Activated CD4-positive, alpha-beta T cell treated with anti-CD3 and anti-CD28 coated beads for 48 hours (primary cell): ENCODE results near the gene POLR1H.

Source experiments
- DNase-seq: peaks from one replicate; pipeline ENCODE4 v3.0.0-alpha.2; 2020

The POLR1H gene

DNA sequence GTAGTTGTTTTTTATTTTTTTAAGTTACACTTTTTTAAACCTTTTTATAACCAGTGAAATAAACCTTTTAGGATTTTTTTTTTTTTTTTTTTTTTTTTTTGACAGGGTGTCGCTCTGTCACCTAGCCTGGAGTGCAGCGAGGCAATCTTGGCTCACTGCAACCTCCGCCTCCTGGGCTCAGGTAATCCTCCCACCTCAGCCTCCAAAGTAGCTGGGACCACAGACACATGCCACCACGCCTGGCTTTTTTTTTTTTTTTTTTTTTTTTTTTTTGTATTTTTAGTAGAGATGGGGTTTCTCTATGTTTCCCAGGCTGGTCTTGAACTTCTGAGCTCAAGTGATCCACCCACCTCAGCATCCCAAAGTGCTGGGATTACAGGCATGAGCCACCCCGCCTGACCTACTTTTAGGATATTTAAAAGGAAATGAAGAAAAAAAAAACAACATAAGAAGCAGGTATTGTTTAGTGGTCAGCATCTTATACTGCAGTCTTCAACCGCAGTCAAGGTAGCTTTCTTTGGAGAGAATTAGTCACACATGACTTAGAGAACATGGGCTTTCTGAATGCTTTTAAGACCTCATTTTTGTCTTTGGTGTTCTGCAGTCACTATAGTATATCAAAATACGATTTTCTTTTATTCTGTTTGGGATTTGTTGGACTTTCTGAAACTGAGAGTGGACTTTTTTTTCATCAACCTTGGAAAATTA, 1.6 kb downstream of the POLR1H start:
- DNase-seq, result no peak

- DNase-seq, result no peak
These were observed 2.2 kb downstream of the POLR1H start for GRCh38 chr6:30063315-30063714.

DNA sequence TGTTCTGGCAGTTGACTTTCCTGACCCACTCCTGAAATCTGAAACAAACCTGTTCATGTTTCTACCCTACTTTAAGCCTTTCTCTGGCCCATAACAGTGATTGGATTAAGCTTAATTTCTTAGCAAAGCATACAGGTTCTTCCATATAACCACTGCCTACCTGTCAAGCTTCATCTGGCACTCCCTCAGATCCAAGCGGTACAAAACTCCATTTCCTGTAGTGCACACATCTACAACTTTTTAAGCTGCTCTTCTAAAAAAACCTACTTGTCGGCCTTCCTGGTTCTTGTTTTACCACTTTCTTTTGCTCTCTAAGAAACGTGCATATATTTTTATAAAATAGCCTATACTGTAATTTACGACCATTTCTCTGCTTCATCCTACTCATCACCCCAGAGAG, 5.0 kb downstream of the POLR1H start:
- no peak for DNase-seq

DNA sequence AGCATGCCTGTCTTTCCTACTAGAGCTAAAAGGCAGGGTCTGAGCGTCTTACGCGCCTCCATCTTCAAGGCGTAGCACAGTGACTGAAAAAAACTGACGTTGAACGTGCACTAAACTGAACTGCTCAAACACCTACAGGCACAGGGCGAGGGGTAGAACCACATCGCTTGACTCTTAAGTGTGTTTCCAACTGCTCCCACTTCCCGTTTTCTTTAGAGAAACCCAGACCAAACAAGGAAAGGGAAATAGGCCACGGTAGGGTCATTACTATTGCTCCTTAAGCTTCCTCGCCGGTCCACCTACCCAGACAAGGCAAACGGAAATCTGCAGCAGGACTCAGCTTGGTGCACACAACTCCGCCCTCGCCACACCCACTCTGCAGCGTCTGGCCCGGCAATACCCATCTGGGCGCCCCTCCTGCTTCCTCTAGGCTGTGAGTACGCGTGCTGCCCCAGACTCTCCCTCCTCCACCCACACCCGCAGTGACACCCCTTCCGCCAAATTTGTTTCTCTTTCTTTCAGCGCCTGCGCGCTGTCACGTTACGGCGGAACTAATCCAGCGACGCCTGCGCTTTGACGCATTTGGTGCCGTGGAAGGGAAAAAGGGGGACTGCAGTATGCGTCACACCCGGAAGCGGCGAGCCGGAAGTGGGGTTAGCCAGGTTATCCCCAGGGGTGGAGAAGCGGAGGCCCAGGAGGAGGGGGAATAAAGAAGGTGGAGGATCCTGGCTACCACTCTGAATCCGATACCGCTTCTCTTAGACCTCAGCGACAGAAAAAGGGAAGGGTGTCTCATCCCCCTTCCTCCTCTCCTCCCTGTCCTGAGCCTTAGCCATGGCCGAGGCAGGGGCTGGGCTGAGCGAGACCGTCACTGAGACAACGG, 5.8 kb downstream of the POLR1H start, which contains the start of gene PPP1R11:
PPP1R11 (plus strand) TSS at position 622 of the 883 bp plus-strand sequence; CDS start at position 835, 213 bp downstream.
- DNase-seq, result peak; percentile 99

- no peak for DNase-seq
These were observed 6.5 kb downstream of the POLR1H start for GRCh38 chr6:30067460-30068139.

DNA sequence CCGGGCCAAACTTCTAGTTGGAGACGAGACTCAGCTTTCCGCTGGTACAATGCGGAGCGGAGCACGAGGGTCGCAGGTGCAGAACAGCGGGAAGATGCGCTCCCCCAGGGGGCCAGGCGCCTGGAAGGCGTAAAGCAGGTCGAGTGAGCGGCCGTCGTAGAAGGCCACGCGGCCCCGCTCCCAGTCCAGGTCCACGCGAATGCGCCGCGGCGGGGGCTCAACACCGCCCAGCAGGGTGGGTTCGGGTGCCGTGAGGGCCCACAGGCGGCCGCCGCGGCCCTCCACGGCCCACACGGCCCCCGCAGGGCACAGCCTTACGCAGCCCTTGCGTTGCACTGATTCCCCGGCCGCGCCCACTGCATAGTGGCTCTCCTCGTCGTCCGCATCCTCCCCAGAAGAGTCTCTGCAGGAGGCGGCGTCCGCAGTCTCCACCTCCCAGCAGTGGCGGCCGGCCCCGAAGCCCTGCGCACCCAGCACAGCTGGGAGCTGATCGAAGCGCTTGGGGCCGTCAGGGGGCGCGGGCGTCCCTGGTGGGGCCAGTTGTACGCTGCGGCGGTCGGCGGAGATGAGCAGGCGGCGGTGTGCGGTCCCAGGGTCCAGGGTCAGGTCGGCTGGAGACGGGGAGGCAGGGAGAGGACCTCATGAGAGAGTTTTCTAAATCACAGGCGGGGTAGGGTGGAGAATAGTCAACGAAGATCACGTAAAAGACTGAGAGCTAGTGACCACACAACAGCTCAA, 10.2 kb downstream of the POLR1H start:
- no peak for DNase-seq

- no peak for DNase-seq
These were observed 10.8 kb downstream of the POLR1H start for GRCh38 chr6:30071858-30072257.

GRCh38 chr6:30073489-30074235, 12.6 kb downstream of the POLR1H start:
- DNase-seq, result no peak

DNA sequence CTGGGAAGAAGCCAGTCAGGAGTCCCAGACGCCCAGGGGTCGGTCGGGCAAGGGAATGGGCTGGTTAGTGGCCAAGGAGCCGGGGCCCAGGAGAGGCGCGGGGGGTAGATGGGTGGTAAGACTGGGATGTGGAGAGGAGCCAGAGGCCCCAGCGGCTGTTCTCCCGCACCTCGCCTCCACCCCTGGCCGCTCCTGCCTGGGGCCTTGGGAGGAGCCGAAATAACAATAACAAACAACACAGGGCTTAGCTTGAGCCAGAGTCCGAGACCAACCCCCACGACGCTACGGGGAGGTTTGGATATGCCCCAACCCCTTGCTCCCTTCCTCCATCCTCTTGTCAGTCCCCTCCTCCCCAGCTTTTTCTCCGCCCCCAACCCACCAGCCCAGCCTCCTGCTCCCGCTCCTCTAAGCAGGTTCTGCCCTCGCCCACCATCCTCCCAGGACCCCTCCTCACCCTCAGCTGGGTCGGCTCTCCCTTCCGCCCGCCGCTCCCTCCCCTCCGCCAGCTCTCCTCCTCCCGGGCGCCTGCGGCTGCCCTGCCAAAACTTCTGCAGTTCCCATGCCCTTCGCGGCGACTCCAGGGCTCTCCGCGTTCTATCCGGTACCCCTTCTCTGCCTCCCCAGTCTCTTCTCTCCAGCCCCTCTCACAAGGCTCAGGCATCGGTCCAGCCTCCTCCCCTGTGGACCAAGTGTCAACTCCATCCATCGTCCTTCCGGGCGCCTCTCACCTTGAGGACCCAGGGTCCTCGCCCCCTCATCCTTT, 13.4 kb downstream of the POLR1H start:
- DNase-seq, result no peak

GRCh38 chr6:30075094-30075789, 14.2 kb downstream of the POLR1H start, which contains the start of gene RNF39:
RNF39 (minus strand) TSS chr6:30075769; CDS start chr6:30075585, 184 bp downstream.
- no peak for DNase-seq

GRCh38 chr6:30075790-30076732, 15.0 kb downstream of the POLR1H start:
- peak; percentile 37 for DNase-seq

DNA sequence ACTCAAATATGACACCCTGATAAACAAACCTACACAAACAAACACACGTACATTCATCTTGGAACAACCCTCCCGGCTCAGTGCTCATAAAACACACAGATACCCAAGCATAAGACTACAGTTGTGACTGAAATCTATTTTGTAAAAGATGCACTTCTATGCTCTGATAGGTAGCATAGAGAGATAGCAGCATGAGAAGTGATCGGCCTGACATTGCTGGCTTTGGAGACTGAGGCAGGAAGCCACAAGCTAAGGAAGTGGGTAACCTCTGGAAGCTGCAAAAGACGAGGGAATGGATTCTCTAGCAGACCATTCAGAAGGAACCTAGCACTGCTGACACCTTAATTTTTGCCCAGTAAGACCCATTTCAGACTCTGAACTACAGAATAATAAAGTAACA, 16.2 kb downstream of the POLR1H start:
- DNase-seq, result no peak

GRCh38 chr6:30087876-30088275, 26.8 kb downstream of the POLR1H start:
- DNase-seq, result no peak

GRCh38 chr6:30091577-30092381, 30.7 kb downstream of the POLR1H start:
- no peak for DNase-seq

DNA sequence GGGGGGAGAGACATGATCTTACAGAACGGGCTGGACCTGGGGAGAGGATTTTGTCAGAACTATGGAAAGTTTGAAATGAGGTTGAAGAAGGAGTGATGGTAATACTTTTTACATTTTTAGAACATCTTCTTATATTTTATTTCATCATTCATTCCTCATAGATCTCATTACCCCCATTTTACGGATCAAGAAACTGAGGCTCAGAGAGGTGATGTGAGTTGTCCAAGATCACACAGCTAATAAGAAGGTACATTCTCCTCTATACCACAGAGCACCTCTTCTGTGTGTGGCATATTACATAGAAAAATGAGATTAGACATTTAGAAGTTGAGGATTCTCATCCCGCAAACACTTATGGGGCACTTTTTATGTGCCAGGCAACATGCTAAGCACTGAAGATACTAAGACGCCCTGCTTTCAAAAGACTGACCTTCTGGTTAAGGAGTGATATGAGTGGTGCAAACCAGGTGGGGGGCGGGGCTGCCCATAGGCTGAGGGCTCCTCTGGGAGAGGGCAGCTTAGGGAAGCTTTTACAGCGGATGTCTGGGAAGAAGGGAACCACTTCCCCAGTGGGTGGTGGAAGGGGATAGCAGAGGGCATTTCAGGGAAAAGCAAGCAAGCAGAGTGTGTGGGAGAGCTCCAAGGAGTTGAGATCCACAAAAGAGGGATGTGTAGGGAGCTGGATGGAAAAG, 31.9 kb downstream of the POLR1H start:
- DNase-seq, result no peak

- no peak for DNase-seq
These were observed 33.0 kb downstream of the POLR1H start for GRCh38 chr6:30093951-30094661.

DNA sequence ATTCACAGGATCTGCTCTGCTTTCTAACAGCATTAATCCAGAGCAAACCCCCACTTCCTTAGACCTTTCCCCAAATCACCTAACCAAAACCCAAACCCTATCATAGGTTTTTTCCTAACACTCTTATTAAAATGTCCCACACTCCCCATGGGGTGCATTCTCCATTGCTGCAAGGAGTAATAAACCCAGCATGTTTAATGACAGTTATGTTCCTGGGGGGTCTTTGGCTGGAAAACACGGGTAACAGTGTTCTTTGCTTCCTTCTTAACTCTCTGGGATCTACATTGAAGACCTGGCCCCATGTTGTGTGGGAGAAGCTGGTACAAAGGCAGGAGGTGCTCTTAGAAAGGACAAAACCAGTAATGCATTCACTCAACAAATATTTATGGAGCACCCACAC, 35.8 kb downstream of the POLR1H start:
- DNase-seq, result no peak
